HEK293 (cell line): Measurements from ENCODE around the gene TRPC4AP.

Experiments
- BCL11A ChIP-seq: fragments of 450-650 bp; formaldehyde crosslinking; IDR thresholded peaks from 2 replicates; pipeline ENCODE4 v1.5.1; 2016; ENCODE audit warnings: low read depth, missing biosample characterization, missing genetic modification characterization
- TCF7L2 ChIP-seq: IDR thresholded peaks from 2 replicates; pipeline ENCODE4 v1.6.1; 2011; ENCODE audit warnings: low read depth, mild to moderate bottlenecking, inconsistent platforms, low read length, moderate library complexity, borderline replicate concordance
- YY1 ChIP-seq: fragments of 450-650 bp; formaldehyde crosslinking; IDR thresholded peaks from 2 replicates; pipeline ENCODE4 v1.5.1; 2018; ENCODE audit warnings: missing biosample characterization, missing genetic modification characterization
- ZNF19 ChIP-seq: fragments of 450-650 bp; formaldehyde crosslinking; IDR thresholded peaks from 2 replicates; pipeline ENCODE4; 2016; ENCODE audit warnings: missing biosample characterization, missing genetic modification characterization, low read depth
- ZNF354C ChIP-seq: fragments of 450-650 bp; formaldehyde crosslinking; IDR thresholded peaks from 2 replicates; pipeline ENCODE4 v1.5.1; 2016; ENCODE audit warnings: missing biosample characterization, missing genetic modification characterization, low read depth, borderline replicate concordance
- ZNF549 ChIP-seq: fragments of 450-650 bp; IDR thresholded peaks from 2 replicates; pipeline ENCODE4 v1.5.1; 2018; ENCODE audit warnings: missing biosample characterization, missing genetic modification characterization, mild to moderate bottlenecking, inconsistent platforms, moderate library complexity
- ZNF555 ChIP-seq: fragments of 450-650 bp; formaldehyde crosslinking; conservative IDR thresholded peaks from 2 replicates; pipeline ENCODE4 v1.5.1; 2017; ENCODE audit warnings: missing biosample characterization, mild to moderate bottlenecking, missing genetic modification characterization, inconsistent platforms
- ZNF558 ChIP-seq: fragments of 450-650 bp; formaldehyde crosslinking; IDR thresholded peaks from 2 replicates; pipeline ENCODE4 v1.5.1; 2016; ENCODE audit warnings: missing biosample characterization, missing genetic modification characterization
- ZNF629 ChIP-seq: fragments of 450-650 bp; formaldehyde crosslinking; IDR thresholded peaks from 2 replicates; pipeline ENCODE4 v1.5.1; 2017; ENCODE audit warnings: missing biosample characterization, missing genetic modification characterization
- TF ChIP-seq, protein P1 (sequence below): fragments of 450-650 bp; formaldehyde crosslinking; IDR thresholded peaks from 2 replicates; pipeline ENCODE4 v1.5.1; 2016; ENCODE audit warnings: missing biosample characterization, missing genetic modification characterization
- TF ChIP-seq, protein P2 (sequence below): fragments of 450-650 bp; formaldehyde crosslinking; IDR thresholded peaks from 2 replicates; pipeline ENCODE4 v1.5.1; 2016; ENCODE audit warnings: missing biosample characterization, missing genetic modification characterization
- TF ChIP-seq, protein P3 (sequence below): fragments of 450-650 bp; formaldehyde crosslinking; IDR thresholded peaks from 2 replicates; pipeline ENCODE4 v1.5.1; 2016; ENCODE audit warnings: missing biosample characterization, missing genetic modification characterization, low read depth
- TF ChIP-seq, protein P4 (sequence below): fragments of 450-650 bp; formaldehyde crosslinking; IDR thresholded peaks from 2 replicates; pipeline ENCODE4 v1.5.1; 2017; ENCODE audit warnings: missing biosample characterization, missing genetic modification characterization

DNA sequence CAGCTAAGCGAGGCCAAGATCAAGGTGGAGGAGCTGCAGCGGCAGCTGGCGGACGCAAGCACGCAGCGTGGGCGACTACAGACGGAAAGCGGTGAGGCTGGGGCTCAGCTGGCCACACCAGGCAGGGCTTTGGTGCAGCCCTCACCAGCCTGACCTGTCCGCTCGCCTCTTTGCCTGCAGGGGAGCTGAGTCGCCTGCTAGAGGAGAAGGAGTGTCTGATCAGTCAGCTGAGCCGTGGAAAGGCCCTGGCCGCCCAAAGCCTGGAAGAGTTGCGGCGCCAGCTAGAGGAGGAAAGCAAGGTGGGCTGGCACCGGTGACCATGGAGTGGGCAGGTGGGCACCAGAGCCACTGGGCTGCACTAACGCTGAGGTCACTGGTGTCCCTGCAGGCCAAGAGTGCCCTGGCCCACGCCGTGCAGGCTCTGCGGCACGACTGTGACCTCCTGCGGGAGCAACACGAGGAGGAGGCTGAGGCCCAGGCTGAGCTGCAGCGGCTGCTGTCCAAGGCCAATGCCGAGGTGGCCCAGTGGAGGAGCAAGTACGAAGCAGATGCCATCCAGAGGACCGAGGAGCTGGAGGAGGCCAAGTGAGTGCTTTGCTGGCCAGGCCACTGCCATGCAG is 94.2 kb downstream of the TRPC4AP start:
- TF ChIP-seq ZNF558 (tag by site-specific recombination): no peak
- TF ChIP-seq ZNF555 (tag by site-specific recombination): no peak
- TF ChIP-seq, protein P1, sequence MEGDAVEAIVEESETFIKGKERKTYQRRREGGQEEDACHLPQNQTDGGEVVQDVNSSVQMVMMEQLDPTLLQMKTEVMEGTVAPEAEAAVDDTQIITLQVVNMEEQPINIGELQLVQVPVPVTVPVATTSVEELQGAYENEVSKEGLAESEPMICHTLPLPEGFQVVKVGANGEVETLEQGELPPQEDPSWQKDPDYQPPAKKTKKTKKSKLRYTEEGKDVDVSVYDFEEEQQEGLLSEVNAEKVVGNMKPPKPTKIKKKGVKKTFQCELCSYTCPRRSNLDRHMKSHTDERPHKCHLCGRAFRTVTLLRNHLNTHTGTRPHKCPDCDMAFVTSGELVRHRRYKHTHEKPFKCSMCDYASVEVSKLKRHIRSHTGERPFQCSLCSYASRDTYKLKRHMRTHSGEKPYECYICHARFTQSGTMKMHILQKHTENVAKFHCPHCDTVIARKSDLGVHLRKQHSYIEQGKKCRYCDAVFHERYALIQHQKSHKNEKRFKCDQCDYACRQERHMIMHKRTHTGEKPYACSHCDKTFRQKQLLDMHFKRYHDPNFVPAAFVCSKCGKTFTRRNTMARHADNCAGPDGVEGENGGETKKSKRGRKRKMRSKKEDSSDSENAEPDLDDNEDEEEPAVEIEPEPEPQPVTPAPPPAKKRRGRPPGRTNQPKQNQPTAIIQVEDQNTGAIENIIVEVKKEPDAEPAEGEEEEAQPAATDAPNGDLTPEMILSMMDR: no peak; the same call in 1 of the 2 replicates
- no peak for TF ChIP-seq ZNF19 (tag by site-specific recombination)
- no peak for TF ChIP-seq ZNF549 (tag by site-specific recombination)
- no peak for TF ChIP-seq ZNF629 (tag by site-specific recombination)
- TF ChIP-seq BCL11A (tag by site-specific recombination): no peak
- no peak for TF ChIP-seq ZNF354C
- no peak for TF ChIP-seq TCF7L2
- TF ChIP-seq, protein P2, sequence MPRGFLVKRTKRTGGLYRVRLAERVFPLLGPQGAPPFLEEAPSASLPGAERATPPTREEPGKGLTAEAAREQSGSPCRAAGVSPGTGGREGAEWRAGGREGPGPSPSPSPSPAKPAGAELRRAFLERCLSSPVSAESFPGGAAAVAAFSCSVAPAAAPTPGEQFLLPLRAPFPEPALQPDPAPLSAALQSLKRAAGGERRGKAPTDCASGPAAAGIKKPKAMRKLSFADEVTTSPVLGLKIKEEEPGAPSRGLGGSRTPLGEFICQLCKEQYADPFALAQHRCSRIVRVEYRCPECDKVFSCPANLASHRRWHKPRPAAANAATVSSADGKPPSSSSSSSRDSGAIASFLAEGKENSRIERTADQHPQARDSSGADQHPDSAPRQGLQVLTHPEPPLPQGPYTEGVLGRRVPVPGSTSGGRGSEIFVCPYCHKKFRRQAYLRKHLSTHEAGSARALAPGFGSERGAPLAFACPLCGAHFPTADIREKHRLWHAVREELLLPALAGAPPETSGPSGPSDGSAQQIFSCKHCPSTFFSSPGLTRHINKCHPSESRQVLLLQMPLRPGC (tag by site-specific recombination): no peak
- TF ChIP-seq, protein P3, sequence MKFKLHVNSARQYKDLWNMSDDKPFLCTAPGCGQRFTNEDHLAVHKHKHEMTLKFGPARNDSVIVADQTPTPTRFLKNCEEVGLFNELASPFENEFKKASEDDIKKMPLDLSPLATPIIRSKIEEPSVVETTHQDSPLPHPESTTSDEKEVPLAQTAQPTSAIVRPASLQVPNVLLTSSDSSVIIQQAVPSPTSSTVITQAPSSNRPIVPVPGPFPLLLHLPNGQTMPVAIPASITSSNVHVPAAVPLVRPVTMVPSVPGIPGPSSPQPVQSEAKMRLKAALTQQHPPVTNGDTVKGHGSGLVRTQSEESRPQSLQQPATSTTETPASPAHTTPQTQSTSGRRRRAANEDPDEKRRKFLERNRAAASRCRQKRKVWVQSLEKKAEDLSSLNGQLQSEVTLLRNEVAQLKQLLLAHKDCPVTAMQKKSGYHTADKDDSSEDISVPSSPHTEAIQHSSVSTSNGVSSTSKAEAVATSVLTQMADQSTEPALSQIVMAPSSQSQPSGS (tag by site-specific recombination): no peak
- TF ChIP-seq, protein P4, sequence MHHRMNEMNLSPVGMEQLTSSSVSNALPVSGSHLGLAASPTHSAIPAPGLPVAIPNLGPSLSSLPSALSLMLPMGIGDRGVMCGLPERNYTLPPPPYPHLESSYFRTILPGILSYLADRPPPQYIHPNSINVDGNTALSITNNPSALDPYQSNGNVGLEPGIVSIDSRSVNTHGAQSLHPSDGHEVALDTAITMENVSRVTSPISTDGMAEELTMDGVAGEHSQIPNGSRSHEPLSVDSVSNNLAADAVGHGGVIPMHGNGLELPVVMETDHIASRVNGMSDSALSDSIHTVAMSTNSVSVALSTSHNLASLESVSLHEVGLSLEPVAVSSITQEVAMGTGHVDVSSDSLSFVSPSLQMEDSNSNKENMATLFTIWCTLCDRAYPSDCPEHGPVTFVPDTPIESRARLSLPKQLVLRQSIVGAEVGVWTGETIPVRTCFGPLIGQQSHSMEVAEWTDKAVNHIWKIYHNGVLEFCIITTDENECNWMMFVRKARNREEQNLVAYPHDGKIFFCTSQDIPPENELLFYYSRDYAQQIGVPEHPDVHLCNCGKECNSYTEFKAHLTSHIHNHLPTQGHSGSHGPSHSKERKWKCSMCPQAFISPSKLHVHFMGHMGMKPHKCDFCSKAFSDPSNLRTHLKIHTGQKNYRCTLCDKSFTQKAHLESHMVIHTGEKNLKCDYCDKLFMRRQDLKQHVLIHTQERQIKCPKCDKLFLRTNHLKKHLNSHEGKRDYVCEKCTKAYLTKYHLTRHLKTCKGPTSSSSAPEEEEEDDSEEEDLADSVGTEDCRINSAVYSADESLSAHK (tag by site-specific recombination): no peak
- no peak for TF ChIP-seq YY1 (tag by site-specific recombination)
